HG02870 (cell line): ENCODE data around the gene FAAP100.
A peak's percentile ranks its signal among the peaks of the same experiment; 100 is the strongest.

Source experiments
- ATAC-seq: cut with Tn5 transposase; IDR thresholded peaks from one replicate; pipeline ENCODE4 v1.9.1; 2021; ENCODE audit warnings: mild to moderate bottlenecking, moderate library complexity; ENCODE audit not compliant: unreplicated experiment

The FAAP100 gene

DNA sequence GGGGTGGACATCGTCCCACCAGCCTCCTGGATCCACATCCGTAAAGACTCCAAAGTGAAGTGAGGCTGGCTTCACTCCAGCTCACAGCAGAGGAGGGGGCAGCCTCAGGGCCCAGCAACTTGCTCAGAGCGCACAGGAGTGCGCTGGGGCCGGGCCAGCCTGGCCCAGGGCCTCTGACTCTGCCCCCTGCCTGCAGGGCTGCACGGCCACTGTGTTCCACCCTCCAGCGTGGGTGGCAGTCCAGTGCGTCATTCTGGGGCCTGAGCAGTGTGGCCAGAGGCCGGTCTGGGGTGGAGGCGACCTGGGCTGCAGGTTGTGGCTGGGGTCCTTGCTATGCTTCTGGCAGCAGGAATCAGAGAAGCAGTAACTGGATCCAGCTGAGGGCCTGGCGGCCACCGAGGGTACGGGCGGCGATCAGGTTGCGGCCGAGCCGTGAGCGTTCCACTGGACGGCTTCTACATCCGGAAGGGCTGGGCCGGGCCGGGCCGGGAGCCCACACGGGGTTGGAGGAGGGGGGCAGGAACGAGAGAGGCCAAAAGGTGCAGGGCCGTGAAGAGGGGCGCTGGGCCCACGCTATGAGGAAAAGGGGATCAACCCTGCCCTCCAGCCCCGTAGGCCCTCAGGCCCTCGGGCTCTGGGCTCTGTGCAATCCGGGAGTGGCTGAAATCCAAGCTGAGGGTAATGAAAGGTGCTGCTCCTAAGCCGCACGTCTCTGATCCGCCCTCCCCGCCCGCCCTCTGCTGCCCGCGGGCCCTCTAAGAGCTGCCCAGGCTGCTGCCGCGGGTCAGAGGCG lies 24.4 kb downstream of the FAAP100 start, which contains the start of gene FSCN2:
FSCN2 (plus strand) TSS at position 787 of the 793 bp plus-strand sequence. CDS start 155 bp downstream, outside the sequence.
- ATAC-seq = no peak

- no peak for ATAC-seq
These were observed 25.2 kb downstream of the FAAP100 start for GRCh38 chr17:81526662-81527571.

GRCh38 chr17:81524865-81525159 lies 27.3 kb downstream of the FAAP100 start:
- ATAC-seq = no peak

- ATAC-seq = no peak
These were observed 27.9 kb downstream of the FAAP100 start for GRCh38 chr17:81524039-81524864.

DNA sequence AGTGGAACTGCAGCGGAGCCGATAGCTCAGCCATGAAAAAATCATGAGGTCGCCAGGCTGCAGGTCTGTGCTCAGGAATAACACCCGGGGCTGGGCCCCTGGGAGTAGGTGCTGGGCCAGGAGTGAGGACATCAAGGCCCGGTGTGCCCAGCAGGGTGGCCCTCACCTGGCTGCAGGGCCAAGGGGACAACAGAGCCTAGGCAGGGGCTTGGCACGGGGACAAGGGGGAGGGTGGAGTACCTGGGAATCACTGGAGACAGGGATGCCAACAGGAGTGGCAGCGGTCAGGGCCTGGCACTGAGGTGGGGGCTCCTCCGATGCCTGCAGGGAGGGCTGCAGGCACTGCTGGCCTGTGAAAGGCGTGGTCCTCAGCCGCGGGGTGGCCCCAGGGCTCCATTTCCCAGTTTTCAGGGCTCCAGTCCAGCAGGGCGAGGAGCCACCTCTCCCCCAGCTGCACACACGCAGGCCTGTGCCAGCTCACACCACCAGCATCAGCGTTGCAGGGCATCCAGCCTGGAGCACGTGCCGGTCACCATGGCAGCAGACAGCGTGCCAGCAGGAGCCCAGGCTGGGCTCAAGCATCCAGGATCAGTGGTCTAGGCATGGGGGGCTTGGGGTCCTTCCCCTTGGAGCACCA lies 28.6 kb downstream of the FAAP100 start:
- ATAC-seq = no peak

DNA sequence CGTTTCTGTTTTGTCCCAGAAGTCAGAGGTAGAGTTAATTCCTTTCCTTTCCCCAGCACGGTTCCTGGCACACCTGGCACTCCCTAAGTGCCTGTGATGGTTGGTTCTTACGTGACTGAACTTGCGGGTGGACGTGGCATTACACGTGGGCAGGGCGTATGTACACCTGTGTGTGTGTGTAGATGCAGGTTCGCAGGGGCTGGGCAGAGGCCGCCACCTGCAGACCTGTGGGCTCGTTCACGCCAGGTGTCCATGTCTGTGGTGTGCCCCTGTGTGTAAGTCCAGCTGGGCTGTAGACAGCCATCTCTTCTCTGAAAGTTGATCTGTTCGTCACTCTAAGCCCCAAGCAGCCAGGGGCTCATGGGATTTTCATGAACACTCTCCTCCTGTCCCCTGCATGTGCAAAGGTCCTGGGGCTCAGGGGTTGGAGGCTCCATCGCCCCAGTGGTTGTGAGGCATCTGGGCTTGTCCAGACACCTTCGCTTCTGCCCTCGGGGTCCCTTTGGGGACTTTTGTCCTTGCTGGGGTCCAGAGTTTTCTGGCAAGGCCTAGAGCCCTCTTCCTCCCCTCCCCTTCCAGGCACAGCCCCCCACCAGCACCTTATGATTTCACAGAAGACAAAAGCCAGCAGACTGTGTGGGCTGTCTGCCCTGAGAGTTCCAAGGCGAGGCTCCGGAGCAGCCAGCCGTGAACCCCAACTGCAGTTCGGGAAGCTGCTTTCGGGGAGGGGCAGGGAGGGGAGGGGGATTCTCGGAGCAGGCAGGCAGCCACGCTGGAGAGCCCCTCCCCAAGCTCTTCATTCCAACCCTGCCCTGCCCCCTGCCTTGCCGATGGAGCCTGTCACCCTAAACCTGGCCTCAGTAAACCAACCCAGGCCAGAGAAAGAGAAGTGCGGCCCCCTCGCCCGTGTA lies 29.4 kb downstream of the FAAP100 start:
- ATAC-seq = no peak

- no peak for ATAC-seq
These were observed 31.9 kb downstream of the FAAP100 start for GRCh38 chr17:81520021-81520901.

DNA sequence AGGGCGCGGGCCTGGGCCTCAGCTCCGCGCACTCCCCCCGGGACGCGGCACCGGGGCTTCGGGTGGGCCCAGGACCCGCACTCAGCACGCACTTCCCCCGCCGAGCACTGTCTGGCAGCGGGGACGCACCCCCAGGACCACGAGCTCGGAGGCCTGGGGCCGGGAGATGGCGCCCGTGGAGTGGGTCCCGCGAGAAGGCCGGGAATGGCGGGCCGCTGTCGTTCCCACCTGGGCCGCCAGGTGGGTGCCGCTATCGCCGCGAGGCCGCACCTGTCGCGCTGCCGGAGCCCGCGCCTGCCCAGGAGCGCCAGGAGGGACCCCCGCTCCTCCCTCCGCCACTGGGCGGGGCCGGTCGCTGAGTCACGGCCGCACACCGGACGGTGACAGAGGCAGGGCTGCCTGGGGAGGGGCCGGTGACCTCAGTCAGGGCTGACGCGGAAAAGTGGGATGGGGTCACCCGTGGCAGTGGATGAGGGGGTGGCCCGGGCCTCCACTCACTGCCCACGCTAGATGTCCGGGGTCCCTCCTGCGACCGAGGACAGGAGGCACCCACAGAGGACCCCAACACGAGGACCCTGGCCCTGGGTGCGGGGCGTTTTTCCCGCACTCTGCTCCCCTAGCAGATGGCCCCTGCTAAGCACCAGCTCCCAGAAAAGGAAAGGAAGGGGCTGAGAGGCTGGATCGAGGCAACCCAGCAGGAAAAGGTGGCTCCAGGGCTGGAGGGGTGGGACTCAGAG lies 32.7 kb downstream of the FAAP100 start:
- no peak for ATAC-seq

DNA sequence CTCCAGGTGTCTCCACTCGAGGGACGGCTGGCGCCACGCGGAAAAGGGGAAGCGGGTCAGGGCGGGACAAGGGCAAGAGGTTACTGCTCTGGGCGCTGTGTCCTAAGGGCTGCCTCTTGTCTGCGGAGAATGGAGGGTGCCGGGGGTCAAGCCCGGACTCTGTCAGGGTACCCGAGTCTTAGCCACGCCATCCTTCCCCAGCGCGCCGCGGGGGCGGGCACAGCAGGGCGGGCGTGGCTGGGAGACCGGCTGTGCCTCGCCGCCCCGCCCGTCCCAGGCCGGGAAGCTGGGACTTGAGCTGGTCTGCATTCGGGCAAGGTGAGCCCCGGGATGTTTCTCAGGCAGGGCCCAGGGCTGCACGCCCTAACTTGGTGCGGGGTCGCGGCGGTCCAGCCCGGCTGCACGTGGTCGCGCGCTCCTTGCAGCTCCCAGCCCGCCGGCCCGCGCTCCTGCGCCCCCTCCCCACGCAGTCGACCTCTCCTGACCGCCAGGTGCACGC lies 33.3 kb downstream of the FAAP100 start:
- no peak for ATAC-seq

DNA sequence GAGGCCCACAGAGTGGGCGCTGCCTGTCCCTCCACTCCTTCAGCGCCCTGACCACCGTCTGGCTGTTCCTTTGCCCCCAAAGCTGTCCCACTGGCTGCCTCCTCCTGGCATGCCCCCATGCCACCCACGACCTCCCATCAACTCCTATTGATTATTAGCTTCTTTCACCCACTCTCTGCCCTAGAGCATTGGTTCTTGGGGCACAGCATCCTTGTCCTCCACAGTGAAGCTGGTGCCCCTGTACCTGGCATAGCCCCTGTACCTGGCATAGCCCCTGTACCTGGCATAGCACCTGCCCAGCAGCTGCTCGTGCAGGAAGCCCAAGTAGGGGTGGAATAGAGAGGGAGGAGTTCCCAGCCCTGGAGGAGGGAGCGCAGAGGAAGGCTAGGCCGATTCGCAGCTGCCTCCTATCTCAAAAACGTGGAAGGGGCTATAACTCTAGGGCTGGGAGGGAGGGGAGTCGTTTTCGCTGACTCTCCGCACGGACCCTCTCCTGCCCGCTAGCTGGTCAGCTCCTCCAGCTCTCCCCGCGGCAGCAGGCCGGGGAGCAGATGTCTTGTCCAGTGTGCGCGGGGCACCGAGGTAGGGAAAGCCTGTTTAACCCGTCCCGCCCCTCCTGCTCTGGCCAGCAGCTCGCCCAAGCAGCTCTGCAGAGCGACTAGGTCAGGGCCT lies 33.9 kb downstream of the FAAP100 start:
- no peak for ATAC-seq

DNA sequence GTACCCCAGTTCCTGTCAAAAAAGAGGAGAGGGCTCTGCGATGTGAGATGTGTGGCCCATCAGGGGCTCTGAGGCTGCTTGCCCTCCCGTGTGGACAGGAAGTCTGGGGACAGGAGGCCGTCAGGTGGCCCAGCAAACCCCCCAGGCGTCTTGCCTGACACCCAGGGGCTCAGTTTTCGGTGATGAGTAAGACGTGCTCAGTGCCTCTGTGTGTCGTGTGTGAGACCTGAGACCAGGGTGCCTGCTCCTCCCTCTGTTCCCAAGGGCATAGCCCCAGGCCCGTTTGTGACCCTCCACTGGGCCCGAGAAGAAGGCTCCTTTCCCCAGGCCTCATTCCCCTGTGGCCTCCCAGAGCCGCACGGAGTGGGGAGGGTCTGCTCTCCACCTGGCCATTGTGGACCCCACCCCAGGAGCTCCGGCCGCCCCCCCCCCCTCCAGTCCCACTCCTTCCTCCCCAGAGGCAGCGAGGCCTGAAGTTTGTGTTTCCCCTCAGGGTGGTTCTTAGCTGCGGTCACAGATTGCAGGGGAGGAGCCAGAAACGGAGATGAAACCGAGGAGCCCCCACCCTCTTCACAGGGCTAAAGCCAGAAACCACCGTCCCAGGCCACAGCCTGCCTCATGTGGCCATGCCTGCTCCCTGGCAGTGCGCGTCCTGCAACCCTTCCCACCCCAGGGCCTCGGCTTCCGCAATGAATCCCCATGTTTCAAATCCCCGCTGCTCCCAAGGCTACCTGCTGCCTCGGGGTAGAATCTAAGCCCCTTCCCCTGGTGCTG lies 34.6 kb downstream of the FAAP100 start:
- ATAC-seq = peak; percentile 26

- ATAC-seq = no peak
These were observed 35.2 kb downstream of the FAAP100 start for GRCh38 chr17:81517009-81517338.

DNA sequence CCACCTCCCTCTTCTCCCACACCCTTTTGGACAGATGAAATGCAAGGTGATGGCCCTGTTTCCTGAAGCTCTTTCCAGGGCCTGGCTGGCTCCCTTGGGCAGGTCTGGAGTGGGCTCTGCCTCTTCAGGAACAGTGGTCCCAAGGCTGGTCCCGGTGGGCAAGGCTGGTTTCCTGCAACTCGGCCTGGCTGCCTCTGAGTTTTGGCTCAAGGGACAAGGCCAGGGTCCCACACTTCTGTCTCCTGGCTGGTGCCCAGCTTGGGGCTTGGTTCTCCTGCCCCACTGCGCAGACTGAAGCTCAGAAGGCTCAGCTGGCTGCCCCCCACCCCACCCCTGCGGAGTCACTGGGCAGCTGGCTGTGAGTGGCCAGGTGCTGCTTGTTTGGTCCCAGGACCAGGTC lies 35.7 kb downstream of the FAAP100 start:
- no peak for ATAC-seq

DNA sequence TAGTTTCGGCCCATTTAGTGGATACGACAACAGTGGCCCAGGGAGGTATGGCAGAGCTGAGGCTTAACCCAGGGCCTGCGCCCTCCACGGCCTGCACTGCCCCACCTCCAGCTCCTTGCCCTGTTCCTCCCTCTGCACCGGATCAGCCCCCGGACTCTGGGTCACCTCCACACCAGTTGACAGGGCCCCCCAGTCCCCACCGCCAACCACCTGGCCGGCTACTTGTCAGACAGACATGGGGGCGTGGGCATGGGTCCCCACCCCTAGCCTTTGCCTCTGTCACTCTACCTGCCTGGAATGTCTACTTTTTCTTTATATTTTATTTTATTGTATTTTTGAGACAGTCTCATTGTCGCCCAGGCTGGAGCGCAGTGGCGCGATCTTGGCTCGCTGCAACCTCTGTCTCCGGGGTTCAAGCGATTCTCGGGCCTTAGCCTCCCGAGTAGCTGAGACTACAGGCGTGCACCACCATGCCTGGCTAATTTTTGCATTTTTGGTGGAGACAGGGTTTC lies 36.6 kb downstream of the FAAP100 start:
- no peak for ATAC-seq

DNA sequence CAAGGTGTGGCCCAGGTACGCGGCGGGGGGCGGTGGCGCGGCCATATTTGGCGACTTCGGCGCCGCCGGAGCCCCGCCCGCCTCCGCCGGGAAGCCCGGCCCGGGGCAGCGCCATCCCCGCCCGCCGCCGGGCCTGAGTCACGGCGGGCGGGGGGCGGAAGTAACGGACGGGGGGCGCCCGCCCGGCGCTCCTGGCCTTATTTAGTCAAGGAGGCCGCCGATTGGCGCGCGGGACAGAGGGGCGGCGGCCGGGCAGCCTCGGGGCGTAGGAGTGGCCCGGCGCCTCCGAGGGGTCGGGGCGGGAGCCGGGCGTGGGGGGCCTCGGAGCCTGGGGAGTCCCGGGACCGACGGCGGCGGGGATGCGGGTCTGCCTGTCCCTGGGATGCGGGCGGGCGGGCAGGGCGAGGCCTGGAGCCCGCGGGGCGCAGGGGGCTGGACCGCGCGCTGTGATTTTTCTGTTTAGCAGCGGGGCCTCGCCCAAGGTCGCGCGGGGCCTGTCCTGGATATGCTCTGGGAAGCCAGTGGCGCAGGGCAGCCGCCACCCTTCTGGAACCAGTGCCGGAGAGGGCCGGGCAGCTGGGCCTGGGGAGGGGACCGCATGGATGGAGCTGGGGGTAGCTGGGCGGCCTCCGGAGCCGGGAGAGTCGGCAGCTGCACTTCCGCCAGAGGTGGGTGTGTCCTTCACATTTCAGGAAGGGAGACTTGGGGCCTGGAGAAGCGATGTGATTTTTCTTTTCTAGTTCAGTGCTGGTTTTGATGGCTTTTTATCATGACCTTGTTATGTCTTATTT lies 37.2 kb downstream of the FAAP100 start:
- no peak for ATAC-seq

DNA sequence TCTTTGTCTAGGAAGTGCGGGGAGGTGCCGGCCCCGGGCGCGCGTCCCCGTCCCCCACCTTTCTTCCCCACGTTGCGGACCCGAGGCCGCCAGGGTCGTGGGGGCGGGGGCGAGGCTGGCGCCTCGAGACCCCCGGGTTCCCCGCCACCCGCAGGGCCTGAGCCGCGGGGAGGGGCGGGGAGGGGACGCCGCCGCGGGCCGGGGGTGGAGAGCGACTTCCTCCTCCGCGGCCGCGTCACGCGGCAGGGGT lies 37.7 kb downstream of the FAAP100 start:
- no peak for ATAC-seq
